EH (cell line): ENCODE results near the gene CD58.

Experiments
- DNase-seq: peaks from one replicate; pipeline ENCODE4 v3.0.0-alpha.2; 2015; ENCODE audit warnings: low read depth

Gene CD58

DNA sequence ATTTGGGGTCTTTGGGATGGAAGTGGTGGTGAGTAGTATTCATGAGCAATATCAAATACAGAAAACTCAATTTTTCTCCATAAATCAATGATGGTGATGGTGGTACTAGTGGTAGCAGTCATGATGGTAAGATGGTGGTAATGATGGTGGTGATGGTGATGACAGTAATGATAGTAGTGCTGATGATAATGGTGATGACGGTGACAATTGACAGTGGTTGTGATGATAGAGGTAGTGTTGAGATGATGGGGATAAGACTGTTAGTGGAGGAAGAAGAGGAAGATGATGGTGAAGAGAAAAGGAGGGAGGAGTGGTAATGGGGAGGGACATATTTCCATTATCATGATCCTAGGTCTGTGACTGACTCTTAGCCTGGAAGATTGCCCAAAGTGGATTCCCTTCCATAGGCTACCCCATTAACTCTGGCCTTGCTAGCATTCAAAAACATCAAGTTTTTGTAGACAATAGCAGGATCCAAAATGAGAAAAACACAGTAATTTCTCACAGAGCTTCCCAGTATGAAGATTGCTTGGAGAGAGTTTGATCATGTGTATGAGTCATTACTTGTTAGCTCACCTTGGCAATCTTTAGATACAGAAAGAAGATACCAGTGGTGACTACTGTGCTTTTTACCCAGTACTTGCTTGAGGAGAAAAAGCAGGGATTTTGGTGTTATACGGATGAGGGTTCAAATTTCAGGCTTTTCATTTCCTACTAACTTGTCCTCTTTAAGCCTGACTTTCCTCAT lies 103.8 kb downstream of the CD58 start:
- DNase-seq, result no peak

DNA sequence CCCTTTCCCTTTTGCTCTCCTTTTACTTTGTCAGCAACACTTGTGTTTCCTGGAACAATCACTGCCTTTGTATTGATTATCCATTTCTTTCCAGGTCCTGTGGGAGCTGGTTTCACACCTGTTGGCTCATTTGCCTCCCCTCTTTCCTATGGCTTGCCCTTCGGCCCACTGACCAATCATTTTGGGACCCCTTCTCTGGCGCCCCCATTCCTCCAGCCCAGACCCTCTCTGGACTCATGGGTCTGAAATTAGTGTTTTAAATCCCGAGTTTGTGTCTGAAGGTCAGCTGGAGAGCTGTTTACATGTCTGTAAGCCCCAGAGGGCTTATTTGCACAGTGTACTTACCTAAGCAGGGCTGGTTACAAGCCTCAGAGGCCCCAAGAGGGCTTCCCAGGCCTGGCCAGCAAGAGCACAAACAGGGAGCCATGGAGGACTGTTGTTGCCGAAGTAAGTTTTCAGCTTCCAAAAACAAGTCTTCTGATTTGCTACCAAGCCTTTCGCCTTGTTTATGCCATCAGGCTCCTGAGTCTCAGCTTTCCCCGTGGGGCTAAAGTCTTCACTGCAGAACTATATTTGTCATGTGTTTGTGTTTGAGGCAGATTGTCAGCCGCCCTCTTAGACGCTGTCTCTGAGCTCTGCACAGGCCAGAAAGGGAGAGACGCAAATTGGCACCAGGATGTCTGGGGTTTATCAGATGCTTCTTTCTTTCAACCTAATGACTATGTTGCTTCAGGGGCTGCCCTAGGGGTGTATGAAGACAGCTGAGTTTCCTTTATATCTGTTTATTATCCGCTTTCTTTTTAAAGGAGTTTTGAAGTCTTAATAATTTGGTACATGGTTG lies 104.8 kb downstream of the CD58 start:
- no peak for DNase-seq

DNA sequence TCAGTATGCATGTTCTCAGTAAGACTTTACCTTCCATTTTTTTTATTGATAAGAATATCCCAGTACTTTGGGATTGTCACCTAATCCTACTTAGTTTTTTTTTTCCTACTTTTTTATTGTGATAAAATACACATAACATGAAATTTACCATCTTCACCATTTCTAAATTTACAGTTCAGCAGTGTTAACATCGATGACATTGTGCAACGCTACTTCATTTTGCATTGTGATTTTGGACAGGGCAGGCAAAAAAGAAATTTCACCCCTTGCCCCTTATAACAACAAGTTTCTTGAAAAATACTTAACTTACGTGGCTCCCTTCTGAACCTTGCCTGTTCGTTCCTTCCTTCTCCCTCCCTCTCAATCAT lies 105.4 kb downstream of the CD58 start:
- no peak for DNase-seq
